ENCODE data around the gene ZCRB1.
"Not testable (repeated sequence)": the region's sequence is repeated elsewhere in the genome, so short reads cannot be mapped to it uniquely, and the experiment has no call there.

ZCRB1 gene, protein sequence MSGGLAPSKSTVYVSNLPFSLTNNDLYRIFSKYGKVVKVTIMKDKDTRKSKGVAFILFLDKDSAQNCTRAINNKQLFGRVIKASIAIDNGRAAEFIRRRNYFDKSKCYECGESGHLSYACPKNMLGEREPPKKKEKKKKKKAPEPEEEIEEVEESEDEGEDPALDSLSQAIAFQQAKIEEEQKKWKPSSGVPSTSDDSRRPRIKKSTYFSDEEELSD

DNA sequence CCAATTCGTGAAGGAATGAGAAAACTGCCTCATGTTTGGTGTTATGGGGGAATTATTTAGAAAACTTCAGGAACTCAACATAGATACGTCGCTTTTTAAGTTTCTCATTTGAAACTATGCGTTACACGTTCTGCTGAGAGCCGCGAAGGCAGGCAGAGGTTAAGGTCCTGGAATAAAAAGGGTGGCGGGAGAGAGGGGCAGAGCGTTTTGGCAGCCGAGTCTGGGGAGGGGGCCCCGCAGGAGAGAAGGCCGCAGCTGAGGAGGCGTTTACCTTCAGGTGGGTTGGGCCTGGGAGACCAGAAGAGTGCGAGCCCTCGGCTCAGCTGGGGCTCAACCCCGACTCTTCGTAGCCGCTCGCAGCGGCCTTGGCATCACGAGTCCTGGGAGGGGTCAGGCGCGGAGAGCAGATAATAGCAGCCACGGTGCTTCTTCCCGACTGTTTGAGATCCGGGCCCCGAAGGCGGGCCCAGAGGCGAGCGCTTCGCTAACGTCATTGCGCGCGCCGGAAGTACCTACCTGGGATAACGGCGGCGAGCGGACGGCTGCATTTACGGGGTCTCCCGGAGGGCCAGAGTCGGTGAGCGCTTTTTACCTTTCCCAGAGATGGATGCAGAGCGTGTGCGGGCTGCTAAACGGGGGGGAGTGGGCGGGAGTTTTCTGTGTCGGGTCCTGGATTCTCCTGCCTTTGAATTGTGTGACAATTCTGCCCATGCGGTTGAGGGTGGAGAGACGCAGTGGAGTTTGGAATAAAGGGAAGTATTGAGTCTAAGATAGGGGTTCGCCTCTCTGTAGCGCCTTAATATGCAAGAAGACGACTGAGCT lies at the start of gene ZCRB1, which contains the start of gene PPHLN1:
TSS of gene ZCRB1 (minus strand) at position 442 of the 822 bp plus-strand sequence. CDS start 1,992 bp downstream, outside the sequence.
TSS of gene PPHLN1 (plus strand) at position 515 of the 822 bp plus-strand sequence. CDS start 9,736 bp downstream, outside the sequence.
- peak; percentile 32 for DNase-seq

DNA sequence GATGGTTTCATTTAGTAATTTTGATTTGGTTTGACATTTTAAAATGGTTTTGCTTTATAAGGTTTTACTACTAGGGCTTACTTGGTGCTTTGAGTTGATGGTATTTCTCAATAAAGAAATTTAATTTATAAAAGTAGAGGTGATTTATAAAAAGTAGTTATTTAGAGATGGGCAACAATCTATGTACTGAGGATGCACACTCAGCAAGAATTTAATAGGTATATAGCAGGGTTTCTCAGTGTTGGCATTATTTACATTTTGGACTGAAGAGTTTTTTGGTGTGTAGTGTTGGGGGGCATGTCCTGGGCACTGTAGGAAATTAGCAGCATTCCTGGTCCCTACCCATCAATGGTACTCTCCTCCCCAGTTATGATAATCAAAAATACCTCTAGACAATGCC lies 47.8 kb upstream of the ZCRB1 start:
- no peak for DNase-seq

DNA sequence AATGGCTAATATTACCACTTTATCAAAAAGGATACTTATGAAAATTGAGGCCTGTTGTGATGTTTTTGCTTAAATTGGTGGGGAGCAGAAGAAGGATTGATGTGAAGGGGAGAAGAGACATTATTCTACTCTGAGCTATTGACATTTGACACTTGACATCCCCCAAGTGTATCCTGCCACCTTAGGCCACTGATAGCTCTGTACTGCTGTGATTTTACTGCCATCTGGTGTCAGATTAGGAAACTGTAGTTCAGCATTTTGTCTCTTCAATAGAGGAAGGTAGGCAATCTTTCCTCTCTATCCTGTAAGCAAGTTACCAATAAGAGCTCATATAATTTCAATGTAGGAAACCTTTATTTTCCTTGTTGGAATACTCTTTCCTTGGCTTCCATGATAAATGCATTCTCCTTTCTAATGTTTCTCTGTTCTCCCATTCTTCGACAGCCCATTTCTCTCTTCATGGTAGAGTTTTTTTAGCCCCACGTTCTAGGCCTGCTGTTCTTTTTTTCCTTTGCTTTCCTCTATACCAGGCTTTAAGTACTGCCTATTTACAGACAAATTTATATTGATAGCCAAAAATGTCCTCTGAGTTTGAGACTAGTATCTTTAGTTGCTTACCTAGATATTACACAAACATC lies 46.4 kb upstream of the ZCRB1 start:
- peak; percentile 14 for DNase-seq

DNA sequence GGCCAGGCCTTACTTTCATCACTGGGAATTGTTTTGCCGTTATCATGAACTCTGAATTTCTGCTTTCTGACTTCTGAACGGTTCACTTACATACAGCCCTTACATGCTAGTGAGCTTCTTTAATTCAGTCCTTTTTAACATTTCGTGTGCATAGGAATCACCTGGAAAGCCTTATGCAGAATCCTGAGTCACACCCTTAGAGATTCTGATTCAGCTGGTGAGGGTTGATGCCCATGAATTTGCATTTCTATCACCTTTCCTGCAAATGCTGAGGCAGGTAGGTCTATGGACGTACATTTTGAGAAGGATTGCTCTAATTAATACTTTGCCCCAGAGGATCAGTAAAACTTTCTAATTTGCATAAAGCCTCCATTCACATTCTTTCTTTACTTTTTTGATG lies 44.1 kb upstream of the ZCRB1 start:
- DNase-seq, result no peak

DNA sequence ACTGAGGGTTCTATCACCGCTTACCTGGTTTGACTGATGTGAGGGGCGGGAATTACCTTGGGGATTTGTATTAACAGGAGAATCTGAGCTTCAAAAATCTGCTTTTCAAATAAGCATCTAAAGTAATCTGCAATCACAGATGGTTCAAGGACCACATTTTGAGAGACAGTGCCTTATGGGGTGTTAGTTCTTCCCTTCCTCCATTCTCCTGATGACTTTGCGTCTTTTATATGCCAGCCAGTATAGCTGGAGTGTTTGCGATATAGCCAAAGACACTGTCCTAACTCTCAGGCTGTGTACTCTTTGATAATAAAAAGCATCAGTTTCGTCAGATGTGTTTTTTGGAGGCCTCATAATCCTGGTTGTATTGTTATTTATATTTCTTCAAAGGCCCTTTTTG lies 39.6 kb upstream of the ZCRB1 start:
- peak; percentile 41 for DNase-seq

DNA sequence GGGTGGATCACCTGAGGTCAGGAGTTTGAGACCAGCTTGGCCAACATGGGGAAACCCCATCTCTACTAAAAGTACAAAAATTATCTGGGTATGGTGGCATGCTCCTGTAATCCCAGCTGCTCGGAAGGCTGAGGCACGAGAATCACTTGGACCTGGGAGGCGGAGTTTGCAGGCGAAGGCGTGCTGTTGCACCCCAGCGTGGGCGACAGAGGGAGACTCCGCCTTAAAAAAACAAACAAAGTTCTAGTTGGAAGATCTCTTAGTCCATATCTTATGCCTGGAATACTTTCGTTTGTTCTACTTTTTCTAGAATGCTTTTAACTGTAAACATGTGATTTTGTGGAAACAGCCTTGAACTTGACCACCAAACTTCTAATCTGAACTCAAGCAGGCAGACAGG lies 38.8 kb upstream of the ZCRB1 start:
- DNase-seq, result no peak

DNA sequence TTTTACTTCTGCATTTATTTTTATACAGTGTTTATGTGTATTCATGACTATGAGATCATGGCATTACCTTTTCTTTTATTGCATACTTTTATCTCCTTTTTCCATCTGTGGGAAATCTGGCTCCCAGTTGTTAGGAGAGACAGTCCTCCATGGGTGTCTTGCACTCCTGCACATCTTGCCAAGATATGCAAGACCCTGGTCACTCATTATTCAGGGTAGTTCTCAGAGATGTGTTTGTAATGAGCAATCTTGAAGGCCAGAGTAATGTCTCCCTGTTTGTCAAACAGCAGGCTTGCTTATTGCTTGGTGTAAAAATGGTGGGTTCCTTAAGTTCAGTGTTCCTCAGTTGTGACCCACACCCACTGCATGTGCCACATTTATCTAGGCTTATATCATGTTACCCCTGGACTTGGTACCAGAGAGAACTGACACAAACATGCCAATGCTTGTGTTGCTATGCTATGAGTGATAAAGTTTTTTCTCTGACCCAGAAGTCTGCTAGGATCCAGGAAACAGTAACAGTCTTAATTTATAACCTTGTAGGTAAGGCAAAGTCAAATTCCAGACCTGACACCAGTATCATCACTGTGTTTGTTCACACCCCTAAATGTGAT lies 36.9 kb upstream of the ZCRB1 start:
- no peak for DNase-seq

DNA sequence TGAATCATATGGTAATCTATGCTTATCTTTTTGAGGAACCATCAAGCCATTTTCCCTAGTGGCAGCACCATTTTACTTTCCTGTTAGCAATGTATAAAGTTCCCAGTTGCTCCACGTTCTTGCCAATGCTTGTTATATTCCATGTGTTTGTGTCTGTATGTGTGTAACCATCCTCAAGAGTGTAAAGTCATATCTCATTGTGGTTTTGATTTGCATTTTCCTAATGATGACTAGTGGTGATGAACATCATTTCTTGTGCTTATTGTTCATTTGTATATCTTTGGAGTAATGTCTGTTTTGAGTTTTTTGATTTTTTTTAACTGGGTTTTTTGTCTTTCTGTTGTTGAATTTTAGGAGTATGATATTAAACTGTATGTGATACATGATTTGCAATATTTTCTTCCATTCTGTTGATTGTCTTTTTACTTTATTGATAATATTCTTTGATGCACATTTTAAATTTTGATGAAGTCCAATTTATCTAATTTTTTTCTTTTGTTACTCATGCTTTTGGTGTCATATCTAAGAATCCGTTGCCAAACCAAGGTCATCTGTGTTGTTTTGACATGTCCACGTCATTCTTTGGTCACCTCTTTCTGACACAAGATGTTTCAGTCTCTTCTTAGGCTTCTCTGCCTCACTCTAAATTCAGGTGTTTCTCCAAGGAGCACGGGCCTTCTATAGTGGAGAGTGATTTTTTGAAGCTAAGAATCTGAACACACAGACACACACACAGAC lies 36.2 kb upstream of the ZCRB1 start:
- DNase-seq, result no peak

DNA sequence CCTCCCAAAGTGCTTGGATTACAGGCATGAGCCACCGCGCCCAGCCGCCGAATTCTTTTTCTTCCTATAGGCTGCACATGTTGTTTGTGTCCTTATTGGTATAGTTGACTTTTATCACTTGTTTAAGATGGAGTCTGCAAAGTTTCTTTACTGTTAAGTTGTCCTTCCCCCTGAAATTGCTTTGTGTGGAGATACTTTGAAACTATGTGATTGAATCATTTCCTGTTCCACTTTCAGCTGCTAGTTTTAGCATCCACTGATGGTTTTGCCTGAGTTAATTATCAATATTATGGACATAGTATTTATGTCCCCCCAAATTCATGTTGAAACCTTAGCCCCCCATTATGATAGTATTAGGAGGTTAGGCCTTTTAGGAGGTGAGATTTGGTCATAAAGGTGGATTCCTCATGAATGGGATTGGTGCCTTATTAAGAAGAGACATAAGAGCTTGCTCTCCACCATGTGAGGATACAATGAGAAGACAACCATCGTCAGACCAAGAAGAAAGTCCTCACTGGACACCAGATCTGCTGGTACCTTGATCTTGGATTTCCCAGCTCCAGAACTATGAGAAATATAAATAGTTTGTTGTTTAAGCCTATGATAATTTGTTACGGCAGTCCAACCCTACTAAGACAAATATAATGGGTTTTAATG lies 35.0 kb upstream of the ZCRB1 start:
- no peak for DNase-seq

DNA sequence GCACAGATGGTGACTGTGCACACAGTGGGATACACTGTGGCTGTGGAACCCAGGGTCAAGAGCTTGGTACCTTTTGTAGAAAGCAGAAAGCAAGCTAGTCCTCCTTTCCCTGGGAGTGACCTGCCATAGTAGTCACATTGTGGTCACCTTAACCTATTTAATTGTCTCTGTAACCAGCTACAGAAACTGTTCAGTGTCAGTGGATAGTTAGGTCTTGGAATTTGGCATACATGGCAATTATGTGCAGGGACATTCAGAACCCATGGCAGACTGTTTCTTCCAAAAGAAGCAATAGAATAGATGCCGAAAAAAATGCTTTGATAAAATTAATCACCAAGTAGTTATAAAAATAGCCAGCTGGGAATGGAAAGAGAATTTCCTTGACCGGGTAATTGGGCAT lies 30.4 kb upstream of the ZCRB1 start:
- no peak for DNase-seq

DNA sequence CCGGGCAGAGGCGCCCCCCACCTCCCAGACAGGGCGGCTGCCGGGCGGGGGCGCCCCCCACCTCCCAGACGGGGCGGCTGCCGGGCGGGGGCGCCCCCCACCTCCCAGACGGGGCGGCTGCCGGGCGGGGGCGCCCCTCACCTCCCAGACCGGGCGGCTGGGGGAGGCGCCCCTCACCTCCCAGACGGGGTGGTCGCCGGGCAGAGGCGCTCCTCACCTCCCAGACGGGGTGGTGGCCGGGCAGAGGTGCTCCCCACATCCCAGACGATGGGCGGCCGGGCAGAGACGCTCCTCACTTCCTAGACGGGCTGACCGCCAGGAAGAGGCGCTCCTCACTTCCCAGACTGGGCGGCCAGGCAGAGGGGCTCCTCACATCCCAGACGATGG lies 24.1 kb upstream of the ZCRB1 start:
- not testable (repeated sequence) for DNase-seq

DNA sequence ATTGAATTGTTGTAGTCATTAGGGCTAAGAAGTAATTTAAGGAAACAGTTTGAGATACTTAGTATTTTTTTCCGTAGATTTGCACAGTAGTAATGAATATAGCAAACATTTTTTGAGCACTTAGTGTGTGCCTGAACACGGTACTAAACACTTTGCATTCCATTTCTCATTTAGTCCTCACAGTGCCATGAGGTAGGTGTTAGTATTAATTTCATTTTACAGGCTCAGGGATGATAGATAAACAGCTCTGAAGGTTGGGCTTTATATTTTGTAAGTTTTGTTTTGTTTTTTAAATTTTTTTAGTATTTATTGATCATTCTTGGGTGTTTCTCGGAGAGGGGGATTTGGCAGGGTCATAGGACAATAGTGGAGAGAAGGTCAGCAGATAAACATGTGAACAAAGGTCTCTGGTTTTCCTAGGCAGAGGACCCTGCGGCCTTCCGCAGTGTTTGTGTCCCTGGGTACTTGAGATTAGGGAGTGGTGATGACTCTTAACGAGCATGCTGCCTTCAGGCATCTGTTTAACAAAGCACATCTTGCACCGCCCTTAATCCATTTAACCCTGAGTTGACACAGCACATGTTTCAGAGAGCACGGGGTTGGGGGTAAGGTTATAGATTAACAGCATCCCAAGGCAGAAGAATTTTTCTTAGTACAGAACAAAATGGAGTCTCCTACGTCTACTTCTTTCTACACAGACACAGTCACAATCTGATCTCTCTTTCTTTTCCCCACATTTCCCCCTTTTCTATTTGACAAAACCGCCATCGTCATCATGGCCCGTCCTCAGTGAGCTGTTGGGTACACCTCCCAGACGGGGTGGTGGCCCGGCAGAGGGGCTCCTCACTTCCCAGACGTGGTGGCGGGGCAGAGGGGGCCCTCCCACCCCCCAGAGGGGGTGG lies 23.5 kb upstream of the ZCRB1 start:
- DNase-seq, result not testable (repeated sequence)

DNA sequence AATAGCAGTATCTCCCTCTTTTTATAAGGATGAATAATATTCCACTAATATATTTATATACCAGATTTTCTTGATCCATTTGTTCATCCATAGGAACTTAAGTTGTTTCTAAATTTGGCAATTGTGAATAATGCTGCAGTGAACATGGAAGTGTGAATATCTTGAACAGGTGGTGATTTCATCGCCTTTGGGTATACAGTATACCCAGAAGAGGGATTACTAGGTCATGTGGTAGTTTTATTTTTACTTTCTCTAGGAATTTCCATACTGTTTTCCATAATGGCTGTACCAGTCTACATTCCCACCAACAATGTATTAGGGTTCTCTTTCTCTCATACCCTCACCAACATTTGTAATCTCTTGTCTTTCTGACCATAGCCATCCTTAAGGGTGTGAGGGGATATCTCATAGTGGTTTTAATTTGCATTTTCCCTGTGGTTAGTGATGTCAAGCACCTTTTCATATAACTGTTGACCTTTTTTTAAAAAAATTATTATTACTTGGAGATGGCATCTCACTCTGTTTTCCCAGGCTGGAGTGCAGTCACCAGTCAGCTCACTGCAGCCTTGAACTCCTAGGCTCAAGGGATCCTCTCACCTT lies 20.6 kb upstream of the ZCRB1 start:
- peak; percentile 24 for DNase-seq

DNA sequence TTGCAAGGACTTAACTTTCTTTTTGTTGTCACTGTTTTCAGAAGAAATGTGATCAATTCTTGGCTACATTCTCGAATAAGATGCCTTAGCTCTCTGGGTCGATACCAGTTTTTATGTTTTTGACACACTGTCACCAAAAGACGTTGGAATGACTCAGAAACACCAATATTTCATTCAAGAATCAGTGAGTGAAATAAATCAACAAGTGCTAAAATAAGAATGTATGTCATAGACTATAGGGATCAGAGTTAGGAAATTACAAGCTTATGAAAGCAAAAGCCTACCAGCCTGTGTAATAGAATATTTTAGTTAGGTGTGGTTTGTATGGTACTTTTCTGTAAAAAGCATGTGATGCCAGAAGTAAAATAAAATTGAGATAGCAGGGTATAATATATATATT lies 17.8 kb upstream of the ZCRB1 start:
- no peak for DNase-seq

DNA sequence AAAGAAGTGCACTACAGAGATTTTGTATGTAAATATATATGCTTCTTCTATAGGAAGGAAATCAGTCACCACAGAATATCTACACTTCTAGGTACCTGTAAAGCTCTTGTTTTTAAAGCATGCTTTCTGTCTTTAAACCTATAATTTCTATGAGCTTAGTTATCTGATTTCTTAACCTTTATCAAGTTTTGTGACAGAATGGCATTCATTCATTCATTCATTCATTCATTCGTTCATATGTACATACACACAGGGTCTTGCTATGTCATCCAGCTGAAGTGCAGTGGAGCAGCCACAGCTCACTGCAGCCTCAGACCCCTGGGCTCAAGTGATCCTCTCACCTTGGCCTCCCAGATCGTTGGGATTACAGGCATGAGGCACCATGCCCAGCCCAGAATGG lies 16.1 kb upstream of the ZCRB1 start:
- DNase-seq, result no peak

DNA sequence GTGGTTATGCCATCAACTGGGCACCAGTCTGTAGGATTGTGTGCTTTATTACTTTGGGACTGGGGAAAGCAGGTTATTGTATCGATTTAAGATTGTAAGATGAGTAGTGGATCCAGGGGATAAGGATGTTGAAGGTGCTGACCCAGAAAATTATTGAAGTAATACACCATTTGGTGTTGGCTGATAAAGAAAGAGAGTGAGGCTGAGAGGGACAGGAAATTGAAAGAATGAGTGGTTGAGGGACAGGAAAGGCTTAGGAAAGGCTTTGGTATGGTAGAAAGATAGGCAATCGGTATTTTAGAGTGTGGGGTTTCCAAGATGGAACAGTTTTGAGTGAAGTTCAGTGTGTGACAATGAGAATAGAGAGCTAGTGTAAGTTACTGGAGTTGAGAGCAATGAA lies 12.4 kb upstream of the ZCRB1 start:
- DNase-seq, result no peak

DNA sequence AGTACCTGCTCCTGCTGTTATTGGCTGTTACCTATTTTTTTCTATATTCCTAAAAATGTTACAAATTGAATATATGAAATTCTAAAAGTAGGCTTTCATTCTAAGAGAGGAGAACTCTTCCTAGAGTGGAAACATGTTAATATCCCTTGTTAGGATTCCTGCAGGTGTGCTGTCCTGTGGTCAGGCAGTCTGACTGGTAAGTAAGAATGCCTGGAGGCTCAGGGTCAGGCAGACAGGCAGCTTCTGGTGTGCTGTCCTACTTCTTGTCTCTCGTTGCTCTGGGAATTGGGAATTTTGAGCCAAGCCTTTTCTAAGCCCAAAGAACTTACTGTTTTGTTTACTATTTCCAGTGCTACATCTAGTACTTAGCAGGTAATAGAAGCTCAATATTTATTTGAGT lies 10.4 kb upstream of the ZCRB1 start:
- no peak for DNase-seq

DNA sequence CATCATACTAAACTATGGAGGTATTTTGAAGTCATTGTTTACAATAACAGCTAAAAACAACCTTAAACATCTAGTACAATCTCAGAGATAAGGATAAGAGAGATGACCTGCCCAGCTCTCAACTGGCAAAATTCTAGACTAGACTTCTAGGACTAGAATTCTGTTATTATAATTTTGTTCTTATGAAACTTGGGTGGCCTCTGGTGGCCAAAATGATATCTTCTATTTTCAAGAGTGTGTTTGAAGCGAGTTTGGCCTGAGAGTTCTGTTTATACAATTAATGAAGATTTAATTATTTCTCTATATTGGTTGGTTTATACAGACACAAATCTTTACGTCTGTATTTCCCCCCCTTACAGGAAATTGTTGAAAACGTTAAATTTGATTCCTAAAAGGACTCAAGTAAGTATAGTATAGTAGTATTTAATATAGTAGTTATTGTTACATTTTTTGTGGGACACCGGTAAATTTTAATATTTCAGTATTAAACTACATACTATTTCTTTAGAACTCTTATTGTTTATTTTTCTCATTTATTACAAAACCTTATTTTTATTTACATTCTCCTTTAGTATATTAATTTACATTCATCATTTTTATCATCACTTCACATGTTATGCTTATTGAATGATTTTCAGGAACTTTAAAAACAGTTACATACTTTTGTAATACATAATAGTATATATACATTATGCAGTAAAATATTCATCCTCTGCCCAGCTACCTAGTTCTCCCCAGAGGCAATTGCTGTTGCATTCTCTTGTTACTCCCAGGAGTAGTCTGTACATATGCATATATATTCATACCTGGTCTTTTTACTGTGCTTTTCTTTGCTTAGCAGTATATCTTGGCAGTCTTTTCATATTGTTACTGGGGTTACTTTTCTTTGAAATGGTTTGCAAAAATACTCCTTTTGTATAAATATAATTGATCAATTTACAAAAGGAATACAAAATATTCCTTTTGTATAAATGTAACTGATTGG lies 6.7 kb upstream of the ZCRB1 start:
- DNase-seq, result no peak

DNA sequence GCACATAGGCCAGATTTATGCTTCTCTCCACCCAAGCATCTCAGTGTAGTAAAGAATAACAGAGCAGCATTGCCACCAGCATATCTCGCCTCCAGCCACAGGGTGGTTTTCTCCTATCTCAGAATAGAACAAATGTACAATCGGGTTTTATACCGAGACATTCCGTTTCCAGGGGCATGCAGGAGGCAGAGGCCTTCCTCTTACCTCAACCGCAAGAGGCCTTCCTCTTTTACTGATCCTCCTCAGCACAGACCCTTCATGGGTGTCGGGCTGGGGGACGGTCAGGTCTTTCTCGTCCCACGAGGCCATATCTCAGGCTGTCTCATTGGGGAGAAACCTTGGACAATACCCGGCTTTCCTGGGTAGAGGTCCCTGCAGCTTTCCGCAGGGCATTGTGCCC lies 4.2 kb upstream of the ZCRB1 start:
- not testable (repeated sequence) for DNase-seq

DNA sequence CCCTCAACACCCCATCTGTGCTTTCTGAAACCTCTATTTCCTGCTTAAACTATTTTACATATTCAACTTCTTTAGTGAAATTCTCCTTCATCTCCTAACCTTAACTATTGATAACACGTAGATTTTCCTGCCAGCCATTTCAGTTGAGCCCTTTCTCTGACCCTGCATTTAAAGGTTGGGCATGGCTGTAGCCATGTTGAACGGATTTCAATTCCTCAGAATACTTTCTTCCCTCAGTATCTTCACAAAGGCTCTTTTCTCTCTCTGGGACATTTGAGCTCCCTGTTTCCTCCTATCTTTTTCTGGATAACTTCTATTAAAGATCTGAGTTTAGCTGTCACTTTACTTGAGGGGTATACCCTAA lies 1.3 kb upstream of the ZCRB1 start:
- DNase-seq, result no peak

All from NCI-H524 treated with DMSO at 0.1 percent for 48 hours (cell line).